H1 (cell line): ENCODE results near the gene GUCA2B. TPM values are rescaled to one million over a fixed set of nuclear protein-coding genes. Genes with fewer than 3 reads are reported as not detected.

Source experiments
- CTCF ChIA-PET: fragments of 300-600 bp; sonication (Branson Sonifier 250); formaldehyde crosslinking; loops from one replicate; lab custom pipeline; 2021; ENCODE audit not compliant: partially characterized antibody; lab: Charles Lee
- POLR2A ChIA-PET: fragments of 300-600 bp; sonication (Branson Sonifier 250); formaldehyde crosslinking; loops from one replicate; lab custom pipeline; 2021; ENCODE audit warnings: inconsistent platforms; ENCODE audit not compliant: partially characterized antibody; lab: Charles Lee
- DNase-seq, 2 experiments: peaks; one replicate each; pipeline versions ENCODE4 v3.0.0 to v3.0.0-alpha.2; 2010 to 2022; ENCODE audit warnings: low spot score in 2 of 2, low read depth in 1 of 2, mixed read lengths in 1 of 2
- FAIRE-seq: peaks from 2 replicates; lab custom pipeline; 2011; peaks lifted over from hg19 to GRCh38; lab: Jason Lieb, UNC
- H2AFZ ChIP-seq: 2 replicates; pipeline ENCODE4 v1.8.1; 2012; ENCODE audit warnings: low read length, inconsistent platforms
- H2AK5ac ChIP-seq: 2 replicates; pipeline ENCODE4 v1.6.1; 2013; ENCODE audit warnings: low read depth, low read length
- H2BK120ac ChIP-seq: replicated peaks from 2 replicates; pipeline ENCODE3; 2013; ENCODE audit warnings: low read depth, low read length, inconsistent platforms
- H2BK12ac ChIP-seq: 2 replicates; pipeline ENCODE4 v1.6.1; 2013; ENCODE audit warnings: low read depth, low read length
- H2BK15ac ChIP-seq: 2 replicates; pipeline ENCODE4 v1.6.1; 2013; ENCODE audit warnings: low read length
- H2BK20ac ChIP-seq: 2 replicates; pipeline ENCODE4 v1.6.1; 2013; ENCODE audit warnings: low read length
- H2BK5ac ChIP-seq: 2 replicates; pipeline ENCODE4 v1.6.1; 2013; ENCODE audit warnings: low read depth, low read length
- H3K14ac ChIP-seq: 2 replicates; pipeline ENCODE4 v1.6.1; 2013; ENCODE audit warnings: inconsistent platforms; ENCODE audit not compliant: insufficient read length
- H3K18ac ChIP-seq: 2 replicates; pipeline ENCODE4 v1.6.1; 2013; ENCODE audit warnings: low read length; ENCODE audit errors: extremely low read depth
- H3K23ac ChIP-seq: 2 replicates; pipeline ENCODE4 v1.6.1; 2013; ENCODE audit warnings: inconsistent platforms; ENCODE audit not compliant: insufficient read length
- H3K23me2 ChIP-seq: 2 replicates; pipeline ENCODE4 v1.6.1; 2013; ENCODE audit warnings: low read depth, low read length
- H3K27ac ChIP-seq: 2 replicates; pipeline ENCODE4 v1.6.1; 2011; ENCODE audit warnings: low read depth, low read length, inconsistent platforms
- H3K27me3 ChIP-seq, 4 experiments: replicated peaks in 1 of 4; 1 replicate in 1 of 4; 2 replicates in 3 of 4; pipeline versions ENCODE4 v1.6.1 to v1.8.1; 2011 to 2013; ENCODE audit warnings: low read length in 3 of 4, mild to moderate bottlenecking in 3 of 4, inconsistent platforms in 2 of 4, mixed read lengths in 2 of 4, moderate library complexity in 1 of 4; ENCODE audit not compliant: control insufficient read depth in 3 of 4, insufficient read depth in 3 of 4; ENCODE audit errors: extremely low read depth in 1 of 4
- H3K36me3 ChIP-seq, 4 experiments: 2 replicates each; pipeline versions ENCODE4 v1.6.1 to v1.8.1; 2011 to 2013; ENCODE audit warnings: mild to moderate bottlenecking in 4 of 4, low read length in 3 of 4, moderate library complexity in 2 of 4, control low read depth in 1 of 4, inconsistent platforms in 1 of 4; ENCODE audit not compliant: insufficient read depth in 4 of 4, control insufficient read depth in 2 of 4
- H3K4ac ChIP-seq: replicated peaks from 2 replicates; pipeline ENCODE3; 2013; ENCODE audit warnings: low read length, low read depth, mixed read lengths, inconsistent platforms; ENCODE audit not compliant: insufficient read length
- H3K4me1 ChIP-seq, 4 experiments: replicated peaks in 1 of 4; 1 replicate in 1 of 4; 2 replicates in 3 of 4; pipeline versions ENCODE4 v1.6.1 to v1.8.1; 2011 to 2013; ENCODE audit warnings: low read length in 3 of 4, inconsistent platforms in 2 of 4, mixed read lengths in 1 of 4; ENCODE audit not compliant: insufficient read depth in 4 of 4, control insufficient read depth in 3 of 4
- H3K4me2 ChIP-seq, 2 experiments: 2 replicates each; pipeline versions ENCODE4 v1.6.1 to v1.8.1; 2011 to 2013; ENCODE audit warnings: low read depth in 2 of 2, low read length in 2 of 2, control low read depth in 1 of 2, inconsistent platforms in 1 of 2, mild to moderate bottlenecking in 1 of 2; ENCODE audit not compliant: insufficient read depth in 1 of 2
- H3K4me3 ChIP-seq, 4 experiments: fragments of 200-600, 300-600 bp in 1 of 4; sonication (generic), shearing (Covaris generic), sonication (Bioruptor Twin) in 1 of 4; 2 replicates each; pipeline versions ENCODE4 v1.5.1 to v1.8.1; 2011 to 2016; ENCODE audit warnings: low read length in 4 of 4, low read depth in 3 of 4, control low read depth in 2 of 4, inconsistent platforms in 2 of 4, mild to moderate bottlenecking in 2 of 4, mixed read lengths in 1 of 4, moderate library complexity in 1 of 4; ENCODE audit not compliant: insufficient read depth in 2 of 4; ENCODE audit errors: extremely low read depth in 1 of 4
- H3K56ac ChIP-seq: replicated peaks from 2 replicates; pipeline ENCODE3; 2013; ENCODE audit warnings: low read depth, mild to moderate bottlenecking, mixed read lengths, low read length, inconsistent platforms; ENCODE audit not compliant: insufficient read length
- H3K79me1 ChIP-seq: 2 replicates; pipeline ENCODE4 v1.6.1; 2013; ENCODE audit warnings: low read depth, low read length, control low read depth
- H3K79me2 ChIP-seq, 2 experiments: 2 replicates each; pipeline versions ENCODE4 v1.6.1 to v1.8.1; 2012 to 2013; ENCODE audit warnings: low read length in 2 of 2, mild to moderate bottlenecking in 2 of 2, inconsistent platforms in 1 of 2; ENCODE audit not compliant: insufficient read depth in 2 of 2, control insufficient read depth in 1 of 2
- H3K9ac ChIP-seq, 4 experiments: replicated peaks in 1 of 4; 1 replicate in 1 of 4; 2 replicates in 3 of 4; pipeline versions ENCODE4 v1.6.1 to v1.8.1; 2011 to 2013; ENCODE audit warnings: low read depth in 3 of 4, low read length in 3 of 4, control low read depth in 2 of 4, mild to moderate bottlenecking in 2 of 4, moderate library complexity in 2 of 4, inconsistent platforms in 1 of 4; ENCODE audit errors: extremely low read depth in 1 of 4
- H3K9me3 ChIP-seq, 2 experiments: 2 replicates each; pipeline versions ENCODE4 v1.6.1 to v1.8.1; 2012 to 2013; ENCODE audit warnings: mild to moderate bottlenecking in 2 of 2, moderate library complexity in 2 of 2, control low read depth in 1 of 2, inconsistent platforms in 1 of 2, low read depth in 1 of 2, low read length in 1 of 2, mixed read lengths in 1 of 2; ENCODE audit not compliant: insufficient read depth in 2 of 2
- H4K20me1 ChIP-seq, 2 experiments: replicated peaks in 1 of 2; 2 replicates each; pipeline versions ENCODE3 to v1.8.1; 2011 to 2013; ENCODE audit warnings: inconsistent platforms in 2 of 2, low read length in 2 of 2, mild to moderate bottlenecking in 1 of 2; ENCODE audit not compliant: insufficient read depth in 2 of 2, control insufficient read depth in 1 of 2
- H4K5ac ChIP-seq: 2 replicates; pipeline ENCODE4 v1.6.1; 2013; ENCODE audit warnings: low read length, low read depth, mixed read lengths, inconsistent platforms; ENCODE audit not compliant: insufficient read length
- H4K8ac ChIP-seq: 2 replicates; pipeline ENCODE4 v1.8.0; 2013; ENCODE audit warnings: mild to moderate bottlenecking, moderate library complexity, low read length, inconsistent platforms; ENCODE audit not compliant: insufficient read depth; ENCODE audit errors: extremely low read depth
- H4K91ac ChIP-seq: replicated peaks from 2 replicates; pipeline ENCODE3; 2013; ENCODE audit warnings: low read length, mixed read lengths, inconsistent platforms; ENCODE audit not compliant: insufficient read length
- GTF2F1 ChIP-seq: IDR thresholded peaks from 2 replicates; pipeline ENCODE4 v1.6.1; 2012; ENCODE audit warnings: low read depth, low read length, improper control_type of control experiment, borderline replicate concordance
- SP4 ChIP-seq: IDR thresholded peaks from 2 replicates; pipeline ENCODE4 v1.6.1; 2012; ENCODE audit warnings: low read length, inconsistent platforms
- TAF7 ChIP-seq: optimal IDR thresholded peaks from 2 replicates; pipeline ENCODE3; 2011; ENCODE audit warnings: low read depth, mild to moderate bottlenecking, inconsistent platforms, low read length, moderate library complexity, borderline replicate concordance
- WGBS, 2 experiments: shearing (Covaris generic) in 1 of 2; methylation state at CpG; one replicate each; pipeline versions ENCODE4 v1.1.6 to v1.1.7; 2013 to 2015; ENCODE audit warnings: low lambda C conversion rate in 2 of 2, mixed read lengths in 2 of 2, inconsistent platforms in 1 of 2, low coverage in 1 of 2, missing lambda C conversion rate in 1 of 2; ENCODE audit not compliant: insufficient replicate concordance in 2 of 2, insufficient coverage in 1 of 2, insufficient read length in 1 of 2; ENCODE audit errors: extremely low coverage in 1 of 2, missing lambda C conversion rate in 1 of 2; 5-methylcytosine and 5-hydroxymethylcytosine counted together
- polyA plus RNA-seq, 7 experiments: library from polyadenylated mRNA; depleted of rRNA in 3 of 7; stranded (reverse) in 5 of 7; unstranded in 2 of 7; fragments of >200 nt in 5 of 7; fragments of 200-250 nt in 2 of 7; gene quantifications; 1 replicate in 5 of 7; 2 replicates in 1 of 7; 4 replicates in 1 of 7; pipeline versions ENCODE4 v1.2.1 to v1.2.3, GENCODE V29; 2011 to 2013; ENCODE audit warnings: missing spikeins in 2 of 7, mixed read lengths in 2 of 7
- total RNA-seq: library from RNA; stranded (reverse); fragmentation: NEBNext Ultra II Directional; extraction: Animal tissue kit (Norgen Biotek cat#: 25700); gene quantifications from 2 replicates; pipeline ENCODE4 v1.2.1, GENCODE V29; 2021

Gene GUCA2B
- total and polyA plus RNA-seq, 2 of the 8 experiments (the other 6 are each of a cell fraction or from before 2014, with no cell fraction given): not detected

- Histone ChIP-seq H2AFZ (no peak overlapping the region), H4K91ac (no peak overlapping the region), H4K5ac (no peak overlapping the region), H3K79me1 (no peaks in the 10 kb centered on the region), H3K9ac (no peak overlapping the region), H3K27ac (no peak overlapping the region), H3K4me1 (peaks cover 0 to 2% (median 0%) of the 10 kb centered on the region in 4 experiments; a peak in 2 of 7 replicates), H3K18ac (no peak overlapping the region), H3K56ac (no peak overlapping the region), H3K23ac (no peak overlapping the region), H2AK5ac (no peak overlapping the region), H3K4me3 (no peak overlapping the region), H4K20me1 (no peaks in the 10 kb centered on the region), H2BK5ac (no peak overlapping the region), H3K36me3 (no peaks in the 10 kb centered on the region), H3K27me3 (no peaks in the 10 kb centered on the region), H3K4ac (no peak overlapping the region), H3K79me2 (no peaks in the 10 kb centered on the region), H3K23me2 (no peaks in the 10 kb centered on the region), H2BK15ac (no peak overlapping the region), H4K8ac (no peak overlapping the region), H2BK120ac (no peak overlapping the region), H3K9me3 (no peaks in the 10 kb centered on the region), H2BK12ac (no peak overlapping the region), H3K4me2 (no peak overlapping the region), H2BK20ac (no peak overlapping the region), H3K14ac (no peak overlapping the region)
- FAIRE-seq (no peak), DNase-seq (no peak)
- 86% methylated on average over 3 of the region's 3 CpGs; no CpG with 5 or more reads in 1 of the 2 experiments for WGBS, 2 experiments
- ChIA-PET POLR2A (no interaction called here), CTCF (no interaction called here)
- TF ChIP-seq GTF2F1 (no peak), SP4 (no peak), TAF7 (no peak)
These were observed 17.8 kb upstream of the GUCA2B start for GRCh38 chr1:42135426-42135825.
